ENCODE results near the gene LRCH1. TPM values are rescaled to one million over a fixed set of nuclear protein-coding genes. Genes with fewer than 3 reads are reported as not detected.

LRCH1 gene
- total RNA-seq, 4 donors from 2014 or later = 5.0 to 20.4 (median 7.4) TPM

GRCh38 chr13:46605076-46605824, 52.3 kb downstream of the LRCH1 start:
- Histone ChIP-seq H3K36me3 (no peaks in the 10 kb centered on the region), H3K4me1 (peaks cover 17 to 92% (median 30%) of the 10 kb centered on the region in 3 donors), H3K4me3 (no peak overlapping the region), H3K9me3 (no peaks in the 10 kb centered on the region), H3K27me3 (no peaks in the 10 kb centered on the region), H3K27ac (peak overlapping the region in 3 of 4 donors; percentile 17 to 47 (median 31))
- intact Hi-C loops (cut with DNase I) = no loop called here
- no peak for DNase-seq
- 23 to 37% methylated on average over 4 of the region's 4 CpGs for WGBS, 2 donors
- TF ChIP-seq POLR2A (IDR thresholded peaks at IDR 0.05) (no peak), CTCF (IDR thresholded peaks at IDR 0.05) (no peak)

- DNase-seq = no peak
- Histone ChIP-seq H3K27ac (peak overlapping the region in 3 of 4 donors; percentile 31 to 47 (median 36)), H3K27me3 (no peaks in the 10 kb centered on the region), H3K36me3 (no peaks in the 10 kb centered on the region), H3K4me3 (no peak overlapping the region), H3K4me1 (peaks cover 10 to 84% (median 26%) of the 10 kb centered on the region in 3 donors), H3K9me3 (no peaks in the 10 kb centered on the region)
- WGBS, 2 donors = 73 to 76% methylated on average over 3 of the region's 3 CpGs
- intact Hi-C loops (cut with DNase I) = no loop called here
- no peak for TF ChIP-seq CTCF (IDR thresholded peaks at IDR 0.05)
- no peak for TF ChIP-seq POLR2A (IDR thresholded peaks at IDR 0.05)
These were observed 53.0 kb downstream of the LRCH1 start for GRCh38 chr13:46605825-46606554.

GRCh38 chr13:46606970-46607369, 54.0 kb downstream of the LRCH1 start:
- Histone ChIP-seq H3K27ac (peak overlapping the region in 3 of 4 donors; percentile 27 to 36 (median 31)), H3K4me1 (peaks cover 8 to 76% (median 25%) of the 10 kb centered on the region in 3 donors), H3K9me3 (no peaks in the 10 kb centered on the region), H3K36me3 (no peaks in the 10 kb centered on the region), H3K4me3 (no peak overlapping the region), H3K27me3 (no peaks in the 10 kb centered on the region)
- intact Hi-C loops (cut with DNase I) = no loop called here
- WGBS, 2 donors = 81 to 85% methylated on average over 3 of the region's 3 CpGs
- TF ChIP-seq POLR2A (IDR thresholded peaks at IDR 0.05) = no peak
- TF ChIP-seq CTCF (IDR thresholded peaks at IDR 0.05) = no peak
- DNase-seq = no peak

- Histone ChIP-seq H3K4me3 (no peak overlapping the region), H3K27ac (peak overlapping the region in 1 of 4 donors; percentile 34), H3K4me1 (peaks cover 0 to 66% (median 25%) of the 10 kb centered on the region in 3 donors), H3K27me3 (no peaks in the 10 kb centered on the region), H3K36me3 (no peaks in the 10 kb centered on the region), H3K9me3 (no peaks in the 10 kb centered on the region)
- DNase-seq = no peak
- TF ChIP-seq CTCF (IDR thresholded peaks at IDR 0.05) = no peak
- no peak for TF ChIP-seq POLR2A (IDR thresholded peaks at IDR 0.05)
- intact Hi-C loops (cut with DNase I) = no loop called here
- WGBS, 2 donors = 64 to 65% methylated on average over 9 of the region's 9 CpGs
These were observed 55.0 kb downstream of the LRCH1 start for GRCh38 chr13:46607768-46608564.
